GM20431 (cell line): ENCODE results near the gene WNT10A.

Experiments used
- in situ Hi-C: fragments of 300-500 bp; cut with MseI, MboI; formaldehyde crosslinking; loops from one replicate; pipeline ENCODE4 v1.15.0; 2020; ENCODE audit warnings: low sequenced_read_pairs; ENCODE audit not compliant: unreplicated experiment

WNT10A gene

GRCh38 chr2:218856167-218856895 lies 24.3 kb upstream of the WNT10A start:
- in situ Hi-C loops = no loop called here

GRCh38 chr2:218856896-218857243 lies 23.8 kb upstream of the WNT10A start:
- in situ Hi-C loops = no loop called here

- in situ Hi-C loops = no loop called here
Observed at GRCh38 chr2:218857371-218858137, 23.1 kb upstream of the WNT10A start.

- in situ Hi-C loops = no loop called here
Observed at GRCh38 chr2:218858138-218858445, 22.6 kb upstream of the WNT10A start.

- in situ Hi-C loops = no loop called here
Observed at GRCh38 chr2:218858671-218859555, 21.7 kb upstream of the WNT10A start.

- in situ Hi-C loops = no loop called here
Observed at GRCh38 chr2:218859556-218859987, 21.1 kb upstream of the WNT10A start, which contains the start of gene WNT6. Gene WNT6, plus strand, starts transcription at chr2:218859805. Its CDS starts 233 bp downstream, at chr2:218860038.

GRCh38 chr2:218859988-218860831 lies 20.4 kb upstream of the WNT10A start:
- in situ Hi-C loops = no loop called here

GRCh38 chr2:218860950-218861381 lies 19.7 kb upstream of the WNT10A start:
- in situ Hi-C loops = no loop called here

- in situ Hi-C loops = no loop called here
Observed at GRCh38 chr2:218861645-218862318, 18.9 kb upstream of the WNT10A start.

GRCh38 chr2:218863021-218863520 lies 17.6 kb upstream of the WNT10A start:
- in situ Hi-C loops = no loop called here

GRCh38 chr2:218865396-218865795 lies 15.3 kb upstream of the WNT10A start:
- in situ Hi-C loops = no loop called here

- in situ Hi-C loops = no loop called here
Observed at GRCh38 chr2:218865999-218866398, 14.7 kb upstream of the WNT10A start.

- in situ Hi-C loops = no loop called here
Observed at GRCh38 chr2:218867900-218868299, 12.8 kb upstream of the WNT10A start.

GRCh38 chr2:218869064-218869463 lies 11.6 kb upstream of the WNT10A start:
- in situ Hi-C loops = no loop called here

GRCh38 chr2:218870984-218871344 lies 9.7 kb upstream of the WNT10A start:
- in situ Hi-C loops = no loop called here

GRCh38 chr2:218871345-218872302 lies 9.0 kb upstream of the WNT10A start:
- in situ Hi-C loops = no loop called here

GRCh38 chr2:218872645-218873358 lies 7.8 kb upstream of the WNT10A start:
- in situ Hi-C loops = no loop called here
